ENCODE measurements around the gene MSRB1.

The MSRB1 gene

GRCh38 chr16:1982991-1983543 lies 40.1 kb upstream of the MSRB1 start:
- no peak for DNase-seq (ENCODE audit: low read depth)
- H3K4me3 ChIP-seq (ENCODE audit: control insufficient read depth, low read depth, low read length): peak overlapping the region; percentile 52
- no peak for TF ChIP-seq CTCF (IDR thresholded peaks at IDR 0.05; ENCODE audit: control insufficient read depth, insufficient read depth, low read depth, low read length, missing control alignments)

- no peak for DNase-seq (ENCODE audit: low read depth)
- no peak for TF ChIP-seq CTCF (IDR thresholded peaks at IDR 0.05; ENCODE audit: control insufficient read depth, insufficient read depth, low read depth, low read length, missing control alignments)
- no peak overlapping the region for H3K4me3 ChIP-seq (ENCODE audit: control insufficient read depth, low read depth, low read length)
These were observed 39.0 kb upstream of the MSRB1 start for GRCh38 chr16:1982013-1982433.

GRCh38 chr16:1981398-1981836 lies 38.4 kb upstream of the MSRB1 start, which contains the start of gene NOXO1:
NOXO1 (minus strand) TSS chr16:1981469; CDS start chr16:1981179, 290 bp downstream.
- no peak for DNase-seq (ENCODE audit: low read depth)
- H3K4me3 ChIP-seq (ENCODE audit: control insufficient read depth, low read depth, low read length): no peak within 1 kb of the TSS
- no peak for TF ChIP-seq CTCF (IDR thresholded peaks at IDR 0.05; ENCODE audit: control insufficient read depth, insufficient read depth, low read depth, low read length, missing control alignments)

- no peak overlapping the region for H3K4me3 ChIP-seq (ENCODE audit: control insufficient read depth, low read depth, low read length)
- TF ChIP-seq CTCF (IDR thresholded peaks at IDR 0.05; ENCODE audit: control insufficient read depth, insufficient read depth, low read depth, low read length, missing control alignments): no peak
- DNase-seq (ENCODE audit: low read depth): no peak
These were observed 37.7 kb upstream of the MSRB1 start for GRCh38 chr16:1980770-1981087.

GRCh38 chr16:1980030-1980769 lies 37.2 kb upstream of the MSRB1 start:
- no peak overlapping the region for H3K4me3 ChIP-seq (ENCODE audit: control insufficient read depth, low read depth, low read length)
- no peak for TF ChIP-seq CTCF (IDR thresholded peaks at IDR 0.05; ENCODE audit: control insufficient read depth, insufficient read depth, low read depth, low read length, missing control alignments)
- no peak for DNase-seq (ENCODE audit: low read depth)

GRCh38 chr16:1979271-1980029 lies 36.5 kb upstream of the MSRB1 start:
- no peak for TF ChIP-seq CTCF (IDR thresholded peaks at IDR 0.05; ENCODE audit: control insufficient read depth, insufficient read depth, low read depth, low read length, missing control alignments)
- no peak overlapping the region for H3K4me3 ChIP-seq (ENCODE audit: control insufficient read depth, low read depth, low read length)
- no peak for DNase-seq (ENCODE audit: low read depth)

All from AG09309 (cell line).